IMR-90 (cell line): ENCODE measurements around the gene RAN.

ENCODE experiments used
- CHD1 ChIP-seq: IDR thresholded peaks from 2 replicates; pipeline ENCODE4 v1.6.1; 2012; ENCODE audit warnings: low read depth, low read length, improper control_type of control experiment
- CTCF ChIP-seq: conservative IDR thresholded peaks from 2 replicates; pipeline ENCODE4 v1.5.1; 2012; ENCODE audit warnings: mild to moderate bottlenecking, low read depth, low read length, improper control_type of control experiment
- MXI1 ChIP-seq: IDR thresholded peaks from 2 replicates; pipeline ENCODE4 v1.6.1; 2012; ENCODE audit warnings: low read depth, mild to moderate bottlenecking, low read length, moderate library complexity, borderline replicate concordance
- POLR2A ChIP-seq: IDR thresholded peaks from 2 replicates; pipeline ENCODE4 v1.6.1; 2012; ENCODE audit warnings: mild to moderate bottlenecking, low read depth, low read length
- RAD21 ChIP-seq: IDR thresholded peaks from 2 replicates; pipeline ENCODE4 v1.6.1; 2012; ENCODE audit warnings: low read length, improper control_type of control experiment

GRCh38 chr12:130828895-130829294, 43.0 kb upstream of the RAN start:
- TF ChIP-seq CTCF, result no peak
- TF ChIP-seq RAD21, result no peak
- TF ChIP-seq MXI1, result no peak
- TF ChIP-seq POLR2A, result no peak
- no peak for TF ChIP-seq CHD1
